Tibial nerve (tissue), 4 donors: Measurements from ENCODE around the gene HDHD5. TPM values are rescaled to one million over a fixed set of nuclear protein-coding genes. Genes with fewer than 3 reads are reported as not detected.
"Not testable (repeated sequence)": the region's sequence is repeated elsewhere in the genome, so short reads cannot be mapped to it uniquely, and the experiment has no call there.

Experiments
- DNase-seq, 2 donors: peaks; one replicate each; pipeline ENCODE4 v3.0.0-alpha.2; 2019; ENCODE audit warnings: low spot score in 2 of 2
- H3K27ac ChIP-seq, 4 donors: fragments of 200-600 bp; sonication (generic) in 3 of 4; one replicate each; pipeline ENCODE4 v1.5.1; 2017 to 2019; ENCODE audit warnings: mild to moderate bottlenecking in 1 of 4
- H3K27me3 ChIP-seq, 2 donors: fragments of 200-600 bp; sonication (generic) in 1 of 2; one replicate each; pipeline versions ENCODE4 v1.5.1 to v1.6.0; 2017 to 2019
- H3K36me3 ChIP-seq, 3 donors: fragments of 200-600 bp; sonication (generic); one replicate each; pipeline ENCODE4 v1.5.1; 2018 to 2019
- H3K4me1 ChIP-seq, 4 donors: fragments of 200-600 bp; sonication (generic) in 3 of 4; one replicate each; pipeline ENCODE4 v1.5.1; 2017 to 2019
- H3K4me3 ChIP-seq, 4 donors: fragments of 200-600 bp; sonication (generic) in 3 of 4; one replicate each; pipeline ENCODE4 v1.5.1; 2017 to 2019; ENCODE audit warnings: mild to moderate bottlenecking in 1 of 4, moderate library complexity in 1 of 4
- H3K9me3 ChIP-seq, 4 donors: fragments of 200-600 bp; sonication (generic) in 3 of 4; one replicate each; pipeline ENCODE4 v1.5.1; 2017 to 2019
- CTCF ChIP-seq, 5 experiments: fragments of 200-600 bp in 3 of 5; fragments of 450-650 bp in 2 of 5; sonication (generic) in 3 of 5; IDR thresholded peaks; one replicate each; pipeline ENCODE4 v1.5.1; 2016 to 2019; ENCODE audit warnings: antibody characterized with exemption in 5 of 5, mild to moderate bottlenecking in 3 of 5, moderate library complexity in 2 of 5
- EP300 ChIP-seq, 2 donors: sonication (generic); formaldehyde crosslinking; IDR thresholded peaks; one replicate each; pipeline ENCODE4 v1.6.1; 2017; ENCODE audit warnings: antibody characterized with exemption in 2 of 2, mild to moderate bottlenecking in 1 of 2
- POLR2A ChIP-seq, 2 donors: fragments of 450-650 bp; IDR thresholded peaks; one replicate each; pipeline ENCODE4 v1.6.1; 2017; ENCODE audit warnings: antibody characterized with exemption in 2 of 2, mild to moderate bottlenecking in 2 of 2, moderate library complexity in 2 of 2
- WGBS, 2 donors: methylation state at CpG; one replicate each; pipeline ENCODE4 v1.1.5; 2018; 5-methylcytosine and 5-hydroxymethylcytosine counted together
- total RNA-seq, 4 donors: library from RNA; depleted of rRNA; stranded (reverse); fragments of >200 nt; gene quantifications; one replicate each; pipeline ENCODE4 v1.1.0, GENCODE V29; 2016

HDHD5 gene
- total RNA-seq, 4 donors from 2014 or later = 34.7 to 51.3 (median 44.3) TPM

- Histone ChIP-seq H3K9me3 (no peaks in the 10 kb centered on the region), H3K27ac (peak overlapping the region in 1 of 4 donors; percentile 80), H3K36me3 (no peaks in the 10 kb centered on the region), H3K4me3 (peak overlapping the region in 3 of 4 donors; percentile 76 to 88 (median 83)), H3K4me1 (peaks cover 2 to 47% (median 16%) of the 10 kb centered on the region in 4 donors), H3K27me3 (no peaks in the 10 kb centered on the region)
- TF ChIP-seq CTCF (IDR thresholded peaks at IDR 0.05) = no peak
- no peak for TF ChIP-seq POLR2A (IDR thresholded peaks at IDR 0.05)
- TF ChIP-seq EP300 (IDR thresholded peaks at IDR 0.05) = no peak
- WGBS, 2 donors = 79 to 80% methylated on average over 3 of the region's 3 CpGs
- no peak for DNase-seq
Observed at GRCh38 chr22:17157714-17158113, 1.4 kb downstream of the HDHD5 start.

- WGBS, 2 donors = 82 to 83% methylated on average over 3 of the region's 3 CpGs
- H3K4me1 ChIP-seq = peaks cover 2 to 51% (median 16%) of the 10 kb centered on the region in 4 donors
- H3K27me3 ChIP-seq = no peaks in the 10 kb centered on the region
- TF ChIP-seq CTCF (IDR thresholded peaks at IDR 0.05) = no peak
- no peak for TF ChIP-seq POLR2A (IDR thresholded peaks at IDR 0.05)
- TF ChIP-seq EP300 (IDR thresholded peaks at IDR 0.05) = no peak
- H3K9me3 ChIP-seq = no peaks in the 10 kb centered on the region
- no peak for DNase-seq
- H3K36me3 ChIP-seq = no peaks in the 10 kb centered on the region
- no peak overlapping the region for H3K4me3 ChIP-seq
- no peak overlapping the region for H3K27ac ChIP-seq
Observed at GRCh38 chr22:17155941-17156340, 3.1 kb downstream of the HDHD5 start.

- Histone ChIP-seq H3K36me3 (peaks cover 0 to 14% (median 0%) of the 10 kb centered on the region in 3 donors), H3K4me1 (peaks cover 2 to 35% (median 10%) of the 10 kb centered on the region in 4 donors), H3K27me3 (no peaks in the 10 kb centered on the region), H3K27ac (no peak overlapping the region), H3K4me3 (no peak overlapping the region), H3K9me3 (no peaks in the 10 kb centered on the region)
- TF ChIP-seq EP300 (IDR thresholded peaks at IDR 0.05) = no peak
- TF ChIP-seq POLR2A (IDR thresholded peaks at IDR 0.05) = no peak
- no peak for TF ChIP-seq CTCF (IDR thresholded peaks at IDR 0.05)
- 66 to 73% methylated on average over 3 of the region's 3 CpGs for WGBS, 2 donors
- no peak for DNase-seq
Observed at GRCh38 chr22:17152971-17153370, 6.1 kb downstream of the HDHD5 start.

- DNase-seq = no peak
- H3K27me3 ChIP-seq = no peaks in the 10 kb centered on the region
- H3K9me3 ChIP-seq = no peaks in the 10 kb centered on the region
- peaks cover 0 to 19% (median 0%) of the 10 kb centered on the region in 3 donors for H3K36me3 ChIP-seq
- no peak overlapping the region for H3K27ac ChIP-seq
- 68 to 80% methylated on average over 6 of the region's 6 CpGs for WGBS, 2 donors
- peaks cover 0 to 28% (median 5%) of the 10 kb centered on the region in 4 donors for H3K4me1 ChIP-seq
- TF ChIP-seq CTCF (IDR thresholded peaks at IDR 0.05) = no peak
- no peak for TF ChIP-seq POLR2A (IDR thresholded peaks at IDR 0.05)
- TF ChIP-seq EP300 (IDR thresholded peaks at IDR 0.05) = no peak
- no peak overlapping the region for H3K4me3 ChIP-seq
Observed at GRCh38 chr22:17152340-17152739, 6.7 kb downstream of the HDHD5 start.

GRCh38 chr22:17149076-17149815 is 9.8 kb downstream of the HDHD5 start:
- H3K36me3 ChIP-seq = peaks cover 0 to 38% (median 0%) of the 10 kb centered on the region in 3 donors
- H3K4me1 ChIP-seq = peaks cover 0 to 12% (median 0%) of the 10 kb centered on the region in 4 donors
- no peaks in the 10 kb centered on the region for H3K27me3 ChIP-seq
- no peaks in the 10 kb centered on the region for H3K9me3 ChIP-seq
- TF ChIP-seq CTCF (IDR thresholded peaks at IDR 0.05) (no peak), EP300 (IDR thresholded peaks at IDR 0.05) (no peak), POLR2A (IDR thresholded peaks at IDR 0.05) (no peak)
- H3K27ac ChIP-seq = no peak overlapping the region
- 90 to 91% methylated on average over 9 of the region's 9 CpGs for WGBS, 2 donors
- H3K4me3 ChIP-seq = no peak overlapping the region
- no peak for DNase-seq

- H3K36me3 ChIP-seq = peaks cover 0 to 56% (median 0%) of the 10 kb centered on the region in 3 donors
- H3K27me3 ChIP-seq, H3K4me3 ChIP-seq, H3K9me3 ChIP-seq, DNase-seq, H3K4me1 ChIP-seq, H3K27ac ChIP-seq: not testable (repeated sequence)
- 94 to 97% methylated on average over 30 of the region's 30 CpGs for WGBS, 2 donors
Observed at GRCh38 chr22:17147458-17147857, 11.6 kb downstream of the HDHD5 start.
